Tibial nerve (tissue), 4 donors: ENCODE results near the gene IRS2. TPM values are rescaled to one million over a fixed set of nuclear protein-coding genes. Genes with fewer than 3 reads are reported as not detected.
"Not testable (repeated sequence)": the region's sequence is repeated elsewhere in the genome, so short reads cannot be mapped to it uniquely, and the experiment has no call there.

Source experiments
- DNase-seq, 2 donors: peaks; one replicate each; pipeline ENCODE4 v3.0.0-alpha.2; 2019; ENCODE audit warnings: low spot score in 2 of 2
- H3K27ac ChIP-seq, 4 donors: fragments of 200-600 bp; sonication (generic) in 3 of 4; one replicate each; pipeline ENCODE4 v1.5.1; 2017 to 2019; ENCODE audit warnings: mild to moderate bottlenecking in 1 of 4
- H3K27me3 ChIP-seq, 2 donors: fragments of 200-600 bp; sonication (generic) in 1 of 2; one replicate each; pipeline versions ENCODE4 v1.5.1 to v1.6.0; 2017 to 2019
- H3K36me3 ChIP-seq, 3 donors: fragments of 200-600 bp; sonication (generic); one replicate each; pipeline ENCODE4 v1.5.1; 2018 to 2019
- H3K4me1 ChIP-seq, 4 donors: fragments of 200-600 bp; sonication (generic) in 3 of 4; one replicate each; pipeline ENCODE4 v1.5.1; 2017 to 2019
- H3K4me3 ChIP-seq, 4 donors: fragments of 200-600 bp; sonication (generic) in 3 of 4; one replicate each; pipeline ENCODE4 v1.5.1; 2017 to 2019; ENCODE audit warnings: mild to moderate bottlenecking in 1 of 4, moderate library complexity in 1 of 4
- H3K9me3 ChIP-seq, 4 donors: fragments of 200-600 bp; sonication (generic) in 3 of 4; one replicate each; pipeline ENCODE4 v1.5.1; 2017 to 2019
- EP300 ChIP-seq, 2 donors: sonication (generic); formaldehyde crosslinking; IDR thresholded peaks; one replicate each; pipeline ENCODE4 v1.6.1; 2017; ENCODE audit warnings: antibody characterized with exemption in 2 of 2, mild to moderate bottlenecking in 1 of 2
- POLR2A ChIP-seq, 2 donors: fragments of 450-650 bp; IDR thresholded peaks; one replicate each; pipeline ENCODE4 v1.6.1; 2017; ENCODE audit warnings: antibody characterized with exemption in 2 of 2, mild to moderate bottlenecking in 2 of 2, moderate library complexity in 2 of 2
- WGBS, 2 donors: methylation state at CpG; one replicate each; pipeline ENCODE4 v1.1.5; 2018; 5-methylcytosine and 5-hydroxymethylcytosine counted together
- total RNA-seq, 4 donors: library from RNA; depleted of rRNA; stranded (reverse); fragments of >200 nt; gene quantifications; one replicate each; pipeline ENCODE4 v1.1.0, GENCODE V29; 2016
- TF ChIP-seq, protein P1 (sequence below), 5 experiments: fragments of 200-600 bp in 3 of 5; fragments of 450-650 bp in 2 of 5; sonication (generic) in 3 of 5; IDR thresholded peaks; one replicate each; pipeline ENCODE4 v1.5.1; 2016 to 2019; ENCODE audit warnings: antibody characterized with exemption in 5 of 5, mild to moderate bottlenecking in 3 of 5, moderate library complexity in 2 of 5

IRS2 gene
- total RNA-seq, 4 donors from 2014 or later = 38.3 to 60.9 (median 42.4) TPM

DNA sequence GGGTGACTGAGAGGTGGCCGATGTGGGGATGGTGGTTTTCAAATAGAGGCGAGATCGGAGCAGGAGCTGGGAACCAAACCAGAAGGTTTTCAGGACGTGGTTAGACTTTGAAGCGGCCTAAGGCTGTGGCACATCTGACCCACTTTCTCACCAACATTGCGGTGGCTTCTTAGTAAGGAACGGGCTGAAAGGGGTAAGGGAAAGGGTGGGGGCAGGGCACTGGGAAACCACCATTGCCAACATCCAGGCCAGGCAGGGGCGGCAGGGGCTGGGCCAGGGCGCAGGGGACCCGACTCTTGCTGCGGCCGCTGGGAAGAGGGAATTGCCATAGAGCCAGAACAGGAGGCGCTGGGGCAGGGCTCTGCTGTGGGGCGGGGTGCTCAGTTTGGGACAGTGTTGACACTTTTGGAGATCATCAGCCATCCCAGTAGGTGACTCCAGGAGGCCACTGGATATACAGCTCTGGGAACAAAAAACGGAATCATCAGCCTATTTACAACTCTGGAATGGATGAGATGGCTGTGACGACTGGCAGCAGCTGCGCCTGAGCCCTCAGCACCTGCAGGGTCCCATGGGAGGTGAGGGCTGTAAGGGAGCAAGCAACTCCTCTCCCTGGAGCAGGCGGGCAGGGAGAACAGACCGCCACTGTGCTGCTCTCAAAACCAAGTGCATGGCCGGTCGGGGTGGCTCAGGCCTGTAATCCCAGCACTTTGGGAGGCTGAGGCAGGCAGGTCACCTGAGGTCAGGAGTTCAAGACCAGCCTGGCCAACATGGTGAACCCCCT is 52.2 kb downstream of the IRS2 start:
- WGBS, 2 donors = 91 to 94% methylated on average over 20 to 21 of the region's 21 CpGs

DNA sequence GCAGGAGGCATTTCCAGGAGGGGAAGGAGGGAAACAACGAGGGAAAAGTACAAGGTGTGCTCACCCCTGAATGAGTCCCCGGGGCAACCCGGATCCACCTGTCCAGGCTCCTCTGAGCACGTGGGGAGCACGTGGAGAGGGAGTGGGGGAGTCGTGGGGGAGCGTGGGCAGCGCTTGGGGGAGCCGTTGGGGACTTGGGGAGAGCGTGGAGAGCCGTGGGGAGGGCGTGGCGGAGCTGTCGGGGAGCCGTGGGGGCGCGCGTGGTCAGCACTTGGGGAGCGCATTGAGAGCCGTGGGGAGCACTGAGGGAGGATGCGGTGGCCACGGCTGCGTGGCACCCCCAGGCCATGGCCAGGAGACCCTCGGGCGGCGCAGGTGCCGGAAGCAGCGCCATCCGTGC is 52.8 kb downstream of the IRS2 start:
- no peak for DNase-seq
- no peaks in the 10 kb centered on the region for H3K27me3 ChIP-seq

More for the DNA sequence above, 52.2 kb downstream of the IRS2 start:
- Histone ChIP-seq H3K4me1 (no peaks in the 10 kb centered on the region), H3K36me3 (no peaks in the 10 kb centered on the region), H3K27ac (no peak overlapping the region), H3K4me3 (no peak overlapping the region), H3K27me3 (no peaks in the 10 kb centered on the region), H3K9me3 (no peaks in the 10 kb centered on the region)
- TF ChIP-seq, protein P1, sequence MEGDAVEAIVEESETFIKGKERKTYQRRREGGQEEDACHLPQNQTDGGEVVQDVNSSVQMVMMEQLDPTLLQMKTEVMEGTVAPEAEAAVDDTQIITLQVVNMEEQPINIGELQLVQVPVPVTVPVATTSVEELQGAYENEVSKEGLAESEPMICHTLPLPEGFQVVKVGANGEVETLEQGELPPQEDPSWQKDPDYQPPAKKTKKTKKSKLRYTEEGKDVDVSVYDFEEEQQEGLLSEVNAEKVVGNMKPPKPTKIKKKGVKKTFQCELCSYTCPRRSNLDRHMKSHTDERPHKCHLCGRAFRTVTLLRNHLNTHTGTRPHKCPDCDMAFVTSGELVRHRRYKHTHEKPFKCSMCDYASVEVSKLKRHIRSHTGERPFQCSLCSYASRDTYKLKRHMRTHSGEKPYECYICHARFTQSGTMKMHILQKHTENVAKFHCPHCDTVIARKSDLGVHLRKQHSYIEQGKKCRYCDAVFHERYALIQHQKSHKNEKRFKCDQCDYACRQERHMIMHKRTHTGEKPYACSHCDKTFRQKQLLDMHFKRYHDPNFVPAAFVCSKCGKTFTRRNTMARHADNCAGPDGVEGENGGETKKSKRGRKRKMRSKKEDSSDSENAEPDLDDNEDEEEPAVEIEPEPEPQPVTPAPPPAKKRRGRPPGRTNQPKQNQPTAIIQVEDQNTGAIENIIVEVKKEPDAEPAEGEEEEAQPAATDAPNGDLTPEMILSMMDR (IDR thresholded peaks at IDR 0.05) = no peak
- TF ChIP-seq EP300 (IDR thresholded peaks at IDR 0.05) (no peak), POLR2A (IDR thresholded peaks at IDR 0.05) (no peak)
- no peak for DNase-seq

GRCh38 chr13:109732470-109733170 is 53.8 kb downstream of the IRS2 start:
- not testable (repeated sequence) for H3K4me3 ChIP-seq, DNase-seq, H3K27ac ChIP-seq, H3K36me3 ChIP-seq, H3K27me3 ChIP-seq, H3K9me3 ChIP-seq, H3K4me1 ChIP-seq
- 98 to 99% methylated on average over 27 to 29 of the region's 50 CpGs for WGBS, 2 donors

More for the DNA sequence above, 52.8 kb downstream of the IRS2 start:
- TF ChIP-seq EP300 (IDR thresholded peaks at IDR 0.05) (no peak), POLR2A (IDR thresholded peaks at IDR 0.05) (no peak)
- TF ChIP-seq, protein P1 (IDR thresholded peaks at IDR 0.05) = no peak
- no peaks in the 10 kb centered on the region for H3K4me1 ChIP-seq
- H3K9me3 ChIP-seq = no peaks in the 10 kb centered on the region
- 90 to 91% methylated on average over 28 to 29 of the region's 29 CpGs for WGBS, 2 donors
- H3K27ac ChIP-seq = no peak overlapping the region
- H3K36me3 ChIP-seq = no peaks in the 10 kb centered on the region
- no peak overlapping the region for H3K4me3 ChIP-seq

- no peak for TF ChIP-seq POLR2A (IDR thresholded peaks at IDR 0.05)
- no peaks in the 10 kb centered on the region for H3K36me3 ChIP-seq
- no peak overlapping the region for H3K27ac ChIP-seq
- H3K9me3 ChIP-seq = no peaks in the 10 kb centered on the region
- WGBS, 2 donors = 93 to 94% methylated on average over 13 of the region's 13 CpGs
- H3K4me3 ChIP-seq = no peak overlapping the region
- no peak for DNase-seq
- no peaks in the 10 kb centered on the region for H3K4me1 ChIP-seq
- H3K27me3 ChIP-seq = no peaks in the 10 kb centered on the region
These were observed 55.5 kb downstream of the IRS2 start for GRCh38 chr13:109730812-109731335.

DNA sequence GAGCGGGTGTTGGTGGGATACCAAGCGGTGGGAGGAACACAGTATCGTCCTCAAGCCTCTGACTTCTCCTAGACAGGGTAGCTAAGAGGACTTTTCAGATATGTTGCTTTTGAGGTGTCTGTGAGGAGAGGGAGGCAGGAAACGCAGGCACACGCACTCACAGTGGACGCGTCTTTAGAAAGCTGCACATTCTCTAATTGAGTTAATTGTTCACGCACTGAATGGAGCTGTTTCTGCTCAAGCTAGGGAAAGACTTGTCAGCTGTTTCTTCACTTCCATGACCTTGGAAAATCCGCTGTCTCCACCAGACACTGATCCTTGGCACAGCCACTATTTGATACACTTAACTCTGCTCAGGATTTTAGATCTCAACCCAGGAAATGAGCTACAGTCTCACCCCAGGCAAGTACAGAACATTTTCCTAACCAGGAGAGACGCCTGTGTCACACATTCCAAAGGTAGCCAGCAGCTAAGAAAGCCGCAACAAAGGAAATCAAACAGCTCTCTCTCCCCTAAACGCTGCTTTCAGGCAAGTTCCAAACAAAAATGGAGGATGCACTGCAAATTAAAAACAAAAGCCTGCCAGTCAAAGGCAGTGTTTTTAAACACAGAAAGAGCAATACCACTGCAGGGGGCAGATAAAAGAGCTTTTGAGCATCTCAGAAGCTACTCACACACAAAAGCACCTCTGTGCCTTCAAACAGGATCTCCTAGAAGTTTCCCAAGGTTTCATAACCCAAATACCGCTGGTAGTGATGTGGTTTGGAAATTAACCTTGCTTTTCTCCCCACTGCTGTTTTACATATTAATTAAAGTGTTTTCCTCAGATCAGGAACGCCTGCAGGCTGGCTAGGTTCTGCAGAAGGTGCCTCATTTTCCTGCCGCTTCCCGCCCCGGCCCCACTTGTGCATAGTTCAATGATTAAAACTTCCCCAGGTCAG is 57.3 kb downstream of the IRS2 start:
- no peaks in the 10 kb centered on the region for H3K4me1 ChIP-seq
- H3K27ac ChIP-seq = no peak overlapping the region
- no peak for TF ChIP-seq POLR2A (IDR thresholded peaks at IDR 0.05)
- no peak for TF ChIP-seq EP300 (IDR thresholded peaks at IDR 0.05)
- TF ChIP-seq, protein P1 (IDR thresholded peaks at IDR 0.05) = no peak
- no peaks in the 10 kb centered on the region for H3K9me3 ChIP-seq
- H3K4me3 ChIP-seq = no peak overlapping the region
- no peaks in the 10 kb centered on the region for H3K36me3 ChIP-seq
- WGBS, 2 donors = 66 to 71% methylated on average over 17 of the region's 17 CpGs
- H3K27me3 ChIP-seq = no peaks in the 10 kb centered on the region
- no peak for DNase-seq
